GM12878 (cell line): ENCODE results near the gene CMTR2. TPM values are rescaled to one million over a fixed set of nuclear protein-coding genes. Genes with fewer than 3 reads are reported as not detected.

Experiments
- ATAC-seq: fragments of 200-7000 bp; cut with Tn5 transposase; 3 replicates; pipeline ENCODE4 v1.9.1; 2020; ENCODE audit warnings: mild to moderate bottlenecking, moderate library complexity
- BruUV-seq: library from RNA; stranded (reverse); fragments of 400-500 nt; replicated peaks from 2 replicates; lab custom pipeline; 2021; lab: Mats Ljungman, UMichigan
- CTCF ChIA-PET: fragments of 300-600 bp; sonication (Branson Sonifier 250); formaldehyde crosslinking; extraction: SDS; loops from one replicate; lab custom pipeline; 2021; ENCODE audit warnings: inconsistent platforms; lab: Yijun Ruan, JAX
- POLR2A ChIA-PET: fragments of 350-600 bp; formaldehyde crosslinking; extraction: SDS; loops from one replicate; lab custom pipeline; 2021; ENCODE audit warnings: inconsistent platforms; lab: Charles Lee
- RAD21 ChIA-PET: fragments of 300-600 bp; sonication (Branson Sonifier 250); formaldehyde crosslinking; loops from one replicate; lab custom pipeline; 2023; ENCODE audit warnings: antibody characterized with exemption; ENCODE audit not compliant: unreplicated experiment; lab: Charles Lee
- SMC1A ChIA-PET: fragments of 300-600 bp; sonication (Branson Sonifier 250); formaldehyde crosslinking; loops from one replicate; lab custom pipeline; 2023; ENCODE audit not compliant: unreplicated experiment, uncharacterized antibody; lab: Charles Lee
- DNase-seq: peaks from one replicate; pipeline ENCODE4 v3.0.0-alpha.2; 2011; ENCODE audit warnings: low read depth, low spot score
- FAIRE-seq: peaks from 3 replicates; lab custom pipeline; 2011; peaks lifted over from hg19 to GRCh38; lab: Jason Lieb, UNC
- H2AFZ ChIP-seq: 2 replicates; pipeline ENCODE4 v1.6.0; 2011; ENCODE audit warnings: low read depth, low read length, control low read depth; ENCODE audit not compliant: control insufficient read depth
- H3K27ac ChIP-seq: 2 replicates; pipeline ENCODE4 v1.5.1; 2011; ENCODE audit warnings: control low read depth; ENCODE audit not compliant: control insufficient read depth, insufficient read depth
- H3K27me3 ChIP-seq, 2 experiments: replicated peaks in 1 of 2; 2 replicates each; pipeline versions ENCODE4 v1.6.0 to v1.6.1; 2011; ENCODE audit warnings: low read length in 1 of 2; ENCODE audit not compliant: control insufficient read depth in 2 of 2, insufficient read depth in 2 of 2
- H3K36me3 ChIP-seq, 2 experiments: 2 replicates each; pipeline ENCODE4 v1.5.1; 2011; ENCODE audit warnings: low read length in 1 of 2; ENCODE audit not compliant: control insufficient read depth in 2 of 2, insufficient read depth in 2 of 2
- H3K4me1 ChIP-seq: 2 replicates; pipeline ENCODE4 v1.6.1; 2011; ENCODE audit warnings: mild to moderate bottlenecking, low read length, moderate library complexity, mixed read lengths; ENCODE audit not compliant: control insufficient read depth, insufficient read depth
- H3K4me2 ChIP-seq: 2 replicates; pipeline ENCODE4 v1.6.0; 2011; ENCODE audit warnings: control low read depth; ENCODE audit not compliant: control insufficient read depth, insufficient read depth
- H3K4me3 ChIP-seq: fragments of 200-600 bp; sonication (generic); 2 replicates; pipeline ENCODE4 v1.5.1; 2016
- H3K79me2 ChIP-seq: 2 replicates; pipeline ENCODE4 v1.6.0; 2011; ENCODE audit warnings: low read length; ENCODE audit not compliant: control insufficient read depth, insufficient read depth
- H3K9ac ChIP-seq: 2 replicates; pipeline ENCODE4 v1.8.0; 2011; ENCODE audit warnings: low read length, control low read depth, mixed read lengths; ENCODE audit not compliant: control insufficient read depth, insufficient read depth
- H3K9me3 ChIP-seq: replicated peaks from 3 replicates; pipeline ENCODE4 v1.5.1; 2011; ENCODE audit warnings: mild to moderate bottlenecking, low read length; ENCODE audit not compliant: control insufficient read depth, insufficient read depth
- H4K20me1 ChIP-seq: 2 replicates; pipeline ENCODE4 v1.6.0; 2011; ENCODE audit not compliant: control insufficient read depth, insufficient read depth
- ATF2 ChIP-seq: IDR thresholded peaks from 2 replicates; pipeline ENCODE4 v1.6.1; 2012; ENCODE audit warnings: low read length, inconsistent platforms
- FOXK2 ChIP-seq: fragments of 450-650 bp; IDR thresholded peaks from 2 replicates; pipeline ENCODE4 v1.6.1; 2017; ENCODE audit warnings: mild to moderate bottlenecking, moderate library complexity
- KAT2A ChIP-seq: conservative IDR thresholded peaks from 2 replicates; pipeline ENCODE4 v1.6.1; 2011; ENCODE audit warnings: low read depth, low read length; ENCODE audit not compliant: control insufficient read depth
- MEF2A ChIP-seq: IDR thresholded peaks from 2 replicates; pipeline ENCODE4 v1.6.1; 2011; ENCODE audit warnings: low read depth, mild to moderate bottlenecking, low read length, moderate library complexity; ENCODE audit not compliant: insufficient read depth
- MYC ChIP-seq: IDR thresholded peaks from 2 replicates; pipeline ENCODE4 v1.6.1; 2011; ENCODE audit warnings: mild to moderate bottlenecking, low read length, moderate library complexity, inconsistent platforms; ENCODE audit not compliant: insufficient read depth, insufficient replicate concordance, insufficient read length, severe bottlenecking
- NFYA ChIP-seq: IDR thresholded peaks from 2 replicates; pipeline ENCODE4 v1.6.1; 2011; ENCODE audit warnings: low read depth, mild to moderate bottlenecking, low read length, improper control_type of control experiment, borderline replicate concordance
- REST ChIP-seq: IDR thresholded peaks from 2 replicates; pipeline ENCODE4 v1.6.1; 2012; ENCODE audit warnings: mild to moderate bottlenecking, low read depth, low read length
- SKIL ChIP-seq: fragments of 450-650 bp; IDR thresholded peaks from 2 replicates; pipeline ENCODE4 v1.6.1; 2017; ENCODE audit warnings: mild to moderate bottlenecking, low read depth, inconsistent platforms; ENCODE audit not compliant: poor library complexity, severe bottlenecking
- WRNIP1 ChIP-seq: IDR thresholded peaks from 2 replicates; pipeline ENCODE4 v1.6.1; 2011; ENCODE audit warnings: low read depth, low read length, improper control_type of control experiment, borderline replicate concordance
- YBX1 ChIP-seq: fragments of 450-650 bp; IDR thresholded peaks from 2 replicates; pipeline ENCODE4 v1.6.1; 2016; ENCODE audit warnings: antibody characterized with exemption
- ZNF687 ChIP-seq: fragments of 450-650 bp; IDR thresholded peaks from 2 replicates; pipeline ENCODE4 v1.6.1; 2017; ENCODE audit warnings: mild to moderate bottlenecking, moderate library complexity
- ZSCAN29 ChIP-seq: fragments of 450-650 bp; IDR thresholded peaks from 2 replicates; pipeline ENCODE4 v1.6.1; 2017; ENCODE audit warnings: mild to moderate bottlenecking, moderate library complexity
- WGBS: methylation state at CpG from one replicate; pipeline ENCODE4 v1.1.6; 2016; ENCODE audit warnings: low lambda C conversion rate; ENCODE audit not compliant: insufficient replicate concordance, insufficient coverage; ENCODE audit errors: missing lambda C conversion rate; 5-methylcytosine and 5-hydroxymethylcytosine counted together
- in situ Hi-C: fragments of 300-500 bp; cut with MboI; formaldehyde crosslinking; loops from 9 replicates; pipeline ENCODE4 v1.14.3; 2018; ENCODE audit warnings: mixed read lengths
- intact Hi-C: fragments of 100-400 bp; cut with micrococcal nuclease; formaldehyde crosslinking; loops from one replicate; pipeline ENCODE4 v1.14.2; 2022; ENCODE audit not compliant: unreplicated experiment
- polyA plus RNA-seq, 11 experiments: library from polyadenylated mRNA; depleted of rRNA in 4 of 11; unstranded in 6 of 11; stranded (reverse) in 5 of 11; fragments of >200 nt; fragmentation: Nextera tagmentation in 4 of 11; fragmentation: Illumina TruSeq in 1 of 11; extraction: Ambion mirVana in 4 of 11; extraction: Trizol in 1 of 11; gene quantifications; 1 replicate in 1 of 11; 2 replicates in 10 of 11; pipeline versions ENCODE4 v1.2.1 to v1.2.3, GENCODE V29; 2011 to 2016; ENCODE audit warnings: inconsistent platforms in 2 of 11, missing spikeins in 2 of 11, low read depth in 1 of 11
- total RNA-seq, 4 experiments: library from RNA; depleted of rRNA in 3 of 4; stranded (reverse); fragments of >200 nt in 3 of 4; fragmentation: Illumina TruSeq in 1 of 4; extraction: Trizol in 1 of 4; gene quantifications; 2 replicates each; pipeline versions ENCODE4 v1.2.1 to v1.2.3, GENCODE V29; 2013 to 2021

The CMTR2 gene
- total and polyA plus RNA-seq, 10 of the 15 experiments (the other 5 are each of a cell fraction or from before 2014, with no cell fraction given) = 6.5 to 37.0 (median 20.9) TPM

GRCh38 chr16:71260995-71261394, 28.2 kb downstream of the CMTR2 start (continued):
- TF ChIP-seq REST (no peak), WRNIP1 (no peak), ZSCAN29 (no peak), MEF2A (no peak)

GRCh38 chr16:71259086-71259485, 30.1 kb downstream of the CMTR2 start:
- H3K27ac ChIP-seq = no peak overlapping the region
- ChIA-PET CTCF (no interaction called here), RAD21 (no interaction called here), POLR2A (no interaction called here), SMC1A (no interaction called here)
- no peaks in the 10 kb centered on the region for H3K27me3 ChIP-seq
- no peaks in the 10 kb centered on the region for H3K4me1 ChIP-seq
- H3K4me2 ChIP-seq = no peak overlapping the region
- H3K9me3 ChIP-seq = no peaks in the 10 kb centered on the region
- WGBS = 27% methylated on average over 5 of the region's 5 CpGs
- no peak overlapping the region for H2AFZ ChIP-seq
- FAIRE-seq (no peak), ATAC-seq (no peak), DNase-seq (no peak)
- H4K20me1 ChIP-seq = no peaks in the 10 kb centered on the region
- no TSS peak for BruUV-seq
- intact Hi-C loops = no loop called here
- no peak overlapping the region for H3K9ac ChIP-seq
- no peaks in the 10 kb centered on the region for H3K79me2 ChIP-seq
- in situ Hi-C loops = no loop called here
- no peaks in the 10 kb centered on the region for H3K36me3 ChIP-seq
- no peak overlapping the region for H3K4me3 ChIP-seq
- no peak for TF ChIP-seq SKIL
- no peak for TF ChIP-seq ZNF687
- no peak for TF ChIP-seq YBX1
- no peak for TF ChIP-seq NFYA
- TF ChIP-seq KAT2A = no peak
- no peak for TF ChIP-seq ATF2
- no peak for TF ChIP-seq FOXK2
- no peak for TF ChIP-seq MYC
